Suprapubic skin (tissue), 4 donors: Measurements from ENCODE around the gene ZDHHC21. TPM values are rescaled to one million over a fixed set of nuclear protein-coding genes. Genes with fewer than 3 reads are reported as not detected.

Experiments used
- DNase-seq, 2 donors: peaks; one replicate each; pipeline ENCODE4 v3.0.0-alpha.2; 2019; ENCODE audit warnings: low spot score in 2 of 2
- H3K27ac ChIP-seq: fragments of 200-600 bp; sonication (generic); one replicate; pipeline ENCODE4 v1.5.1; 2019
- H3K27me3 ChIP-seq: fragments of 200-600 bp; sonication (generic); one replicate; pipeline ENCODE4 v1.5.1; 2019
- H3K36me3 ChIP-seq: fragments of 200-600 bp; sonication (generic); one replicate; pipeline ENCODE4 v1.5.1; 2019
- H3K4me1 ChIP-seq: fragments of 200-600 bp; sonication (generic); one replicate; pipeline ENCODE4 v1.5.1; 2019
- H3K4me3 ChIP-seq: fragments of 200-600 bp; sonication (generic); one replicate; pipeline ENCODE4 v1.5.1; 2019; ENCODE audit warnings: mild to moderate bottlenecking
- H3K9me3 ChIP-seq: fragments of 200-600 bp; sonication (generic); one replicate; pipeline ENCODE4 v1.5.1; 2019
- CTCF ChIP-seq, 2 donors: fragments of 200-600 bp in 1 of 2; fragments of 450-650 bp in 1 of 2; sonication (generic) in 1 of 2; IDR thresholded peaks; one replicate each; pipeline ENCODE4 v1.5.1; 2016 to 2019; ENCODE audit warnings: antibody characterized with exemption in 2 of 2, mild to moderate bottlenecking in 1 of 2, moderate library complexity in 1 of 2
- EP300 ChIP-seq: sonication (generic); formaldehyde crosslinking; IDR thresholded peaks from one replicate; pipeline ENCODE4 v1.6.1; 2017; ENCODE audit warnings: antibody characterized with exemption
- POLR2A ChIP-seq, 2 donors: fragments of 450-650 bp; IDR thresholded peaks; one replicate each; pipeline ENCODE4 v1.6.1; 2017; ENCODE audit warnings: antibody characterized with exemption in 2 of 2, mild to moderate bottlenecking in 2 of 2, moderate library complexity in 2 of 2
- POLR2AphosphoS5 ChIP-seq, 3 donors: sonication (generic); formaldehyde crosslinking; IDR thresholded peaks; one replicate each; pipeline ENCODE4 v1.6.1; 2017; ENCODE audit warnings: antibody characterized with exemption in 3 of 3
- WGBS: methylation state at CpG from one replicate; pipeline ENCODE4 v1.1.5; 2018; 5-methylcytosine and 5-hydroxymethylcytosine counted together
- total RNA-seq, 4 donors: library from RNA; depleted of rRNA; stranded (reverse); fragments of >200 nt; gene quantifications; one replicate each; pipeline ENCODE4 v1.1.0, GENCODE V29; 2016

Gene ZDHHC21
- total RNA-seq, 4 donors from 2014 or later, result 6.5 to 12.9 (median 9.5) TPM

- Histone ChIP-seq H3K9me3 (peaks cover 11% of the 10 kb centered on the region), H3K4me1 (no peaks in the 10 kb centered on the region), H3K27me3 (no peaks in the 10 kb centered on the region), H3K36me3 (peaks cover 5% of the 10 kb centered on the region), H3K27ac (no peak overlapping the region), H3K4me3 (no peak overlapping the region)
- DNase-seq, result no peak
- TF ChIP-seq CTCF (IDR thresholded peaks at IDR 0.05) (no peak), POLR2A (IDR thresholded peaks at IDR 0.05) (no peak), EP300 (no peak), POLR2AphosphoS5 (IDR thresholded peaks at IDR 0.05) (no peak)
- 79% methylated on average over 4 of the region's 4 CpGs for WGBS
These were observed 40.4 kb downstream of the ZDHHC21 start for GRCh38 chr9:14652729-14653377.

DNA sequence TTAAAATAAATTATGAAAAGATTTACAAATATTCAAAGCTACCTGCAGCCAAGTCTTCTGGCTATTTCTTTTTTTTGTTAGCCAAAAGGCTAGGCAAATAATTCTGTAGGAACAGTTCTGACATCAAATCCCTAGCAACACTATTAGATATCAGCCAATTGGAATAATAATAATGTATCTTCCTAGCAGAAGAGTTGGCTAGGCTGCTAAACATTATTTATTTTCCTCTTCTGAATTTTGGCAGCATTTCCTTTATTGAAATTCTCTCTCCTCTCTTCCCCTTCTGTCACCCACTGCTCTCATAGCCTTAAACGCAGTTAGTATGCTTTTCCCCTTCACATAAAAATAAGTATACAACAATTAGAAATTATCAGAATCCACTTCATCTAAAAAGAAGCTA is 42.6 kb downstream of the ZDHHC21 start:
- TF ChIP-seq EP300 (no peak), POLR2AphosphoS5 (IDR thresholded peaks at IDR 0.05) (no peak), CTCF (IDR thresholded peaks at IDR 0.05) (no peak), POLR2A (IDR thresholded peaks at IDR 0.05) (no peak)
- DNase-seq, result no peak
- no peak overlapping the region for H3K27ac ChIP-seq
- H3K36me3 ChIP-seq, result no peaks in the 10 kb centered on the region
- H3K4me1 ChIP-seq, result no peaks in the 10 kb centered on the region
- WGBS, result 84% methylated on average over 1 of the region's 1 CpG
- no peaks in the 10 kb centered on the region for H3K27me3 ChIP-seq
- H3K4me3 ChIP-seq, result no peak overlapping the region
- peaks cover 11% of the 10 kb centered on the region for H3K9me3 ChIP-seq

DNA sequence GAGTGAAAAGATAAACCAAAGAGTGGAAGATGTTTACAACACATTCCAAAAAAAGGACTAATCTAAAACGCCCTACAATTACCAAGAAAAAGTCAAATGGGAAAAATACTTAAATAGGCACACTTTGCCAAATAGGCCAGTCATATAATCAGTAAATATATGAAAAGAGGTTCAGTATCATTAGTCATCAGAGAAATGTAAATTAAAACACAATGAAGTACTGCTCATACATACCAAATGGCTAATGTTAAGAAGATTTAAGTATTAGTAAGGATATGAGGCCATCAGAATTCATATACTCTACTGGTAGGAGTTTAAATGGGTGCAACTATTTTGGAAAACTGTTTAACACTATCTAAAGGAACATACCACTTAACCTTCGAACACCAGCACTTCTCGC is 47.6 kb downstream of the ZDHHC21 start:
- Histone ChIP-seq H3K36me3 (no peaks in the 10 kb centered on the region), H3K9me3 (no peaks in the 10 kb centered on the region), H3K4me3 (no peak overlapping the region), H3K4me1 (no peaks in the 10 kb centered on the region), H3K27me3 (no peaks in the 10 kb centered on the region), H3K27ac (no peak overlapping the region)
- whole genome bisulfite sequencing, result 98% methylated on average over 3 of the region's 3 CpGs
- no peak for TF ChIP-seq POLR2AphosphoS5 (IDR thresholded peaks at IDR 0.05)
- TF ChIP-seq POLR2A (IDR thresholded peaks at IDR 0.05), result no peak
- TF ChIP-seq CTCF (IDR thresholded peaks at IDR 0.05), result no peak
- TF ChIP-seq EP300, result no peak
- no peak for DNase-seq

DNA sequence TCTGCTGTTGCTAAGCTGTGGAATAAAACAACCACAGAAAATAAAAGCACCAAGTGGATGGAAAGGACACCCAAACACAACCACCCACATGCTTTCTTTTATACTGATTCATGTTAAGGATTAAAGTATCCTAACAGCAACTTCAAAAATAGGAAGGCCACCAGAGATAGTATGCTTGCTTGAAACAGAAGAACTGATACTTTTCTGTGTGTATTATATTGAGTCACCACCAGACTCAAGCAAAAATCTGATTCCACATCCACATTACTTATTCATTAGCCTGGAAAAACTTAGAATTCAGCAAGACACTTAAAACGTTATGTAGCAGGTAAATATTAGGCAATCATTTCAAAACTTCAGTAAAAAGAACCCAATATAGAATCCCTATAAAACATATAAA is 52.3 kb downstream of the ZDHHC21 start:
- no peak for TF ChIP-seq POLR2A (IDR thresholded peaks at IDR 0.05)
- no peak for TF ChIP-seq POLR2AphosphoS5 (IDR thresholded peaks at IDR 0.05)
- no peak for TF ChIP-seq CTCF (IDR thresholded peaks at IDR 0.05)
- TF ChIP-seq EP300, result no peak
- WGBS, result 69% methylated on average over 1 of the region's 1 CpG

GRCh38 chr9:14640294-14640693 is 52.9 kb downstream of the ZDHHC21 start:
- WGBS, result 87% methylated on average over 2 of the region's 2 CpGs
- no peak overlapping the region for H3K4me3 ChIP-seq
- H3K36me3 ChIP-seq, result no peaks in the 10 kb centered on the region
- no peak overlapping the region for H3K27ac ChIP-seq
- H3K27me3 ChIP-seq, result no peaks in the 10 kb centered on the region
- DNase-seq, result no peak
- no peak for TF ChIP-seq CTCF (IDR thresholded peaks at IDR 0.05)
- no peak for TF ChIP-seq POLR2A (IDR thresholded peaks at IDR 0.05)
- no peak for TF ChIP-seq POLR2AphosphoS5 (IDR thresholded peaks at IDR 0.05)
- TF ChIP-seq EP300, result no peak
- no peaks in the 10 kb centered on the region for H3K4me1 ChIP-seq
- no peaks in the 10 kb centered on the region for H3K9me3 ChIP-seq

More for the DNA sequence above, 52.3 kb downstream of the ZDHHC21 start:
- Histone ChIP-seq H3K27me3 (no peaks in the 10 kb centered on the region), H3K27ac (no peak overlapping the region), H3K4me3 (no peak overlapping the region), H3K4me1 (no peaks in the 10 kb centered on the region), H3K9me3 (no peaks in the 10 kb centered on the region), H3K36me3 (no peaks in the 10 kb centered on the region)
- no peak for DNase-seq
